Skin of body (tissue), 2 donors: ENCODE measurements around the gene CHCHD6. TPM values are rescaled to one million over a fixed set of nuclear protein-coding genes. Genes with fewer than 3 reads are reported as not detected.

Source experiments
- DNase-seq: peaks from one replicate; lab custom pipeline; 2025; lab: John Stamatoyannopoulos, UW
- total RNA-seq: library from RNA; depleted of rRNA; stranded (reverse); fragments of >200 nt; gene quantifications from one replicate; pipeline ENCODE4 v1.2.3, GENCODE V29; 2014

The CHCHD6 gene, protein sequence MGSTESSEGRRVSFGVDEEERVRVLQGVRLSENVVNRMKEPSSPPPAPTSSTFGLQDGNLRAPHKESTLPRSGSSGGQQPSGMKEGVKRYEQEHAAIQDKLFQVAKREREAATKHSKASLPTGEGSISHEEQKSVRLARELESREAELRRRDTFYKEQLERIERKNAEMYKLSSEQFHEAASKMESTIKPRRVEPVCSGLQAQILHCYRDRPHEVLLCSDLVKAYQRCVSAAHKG
- 8.8 TPM for total RNA-seq

DNA sequence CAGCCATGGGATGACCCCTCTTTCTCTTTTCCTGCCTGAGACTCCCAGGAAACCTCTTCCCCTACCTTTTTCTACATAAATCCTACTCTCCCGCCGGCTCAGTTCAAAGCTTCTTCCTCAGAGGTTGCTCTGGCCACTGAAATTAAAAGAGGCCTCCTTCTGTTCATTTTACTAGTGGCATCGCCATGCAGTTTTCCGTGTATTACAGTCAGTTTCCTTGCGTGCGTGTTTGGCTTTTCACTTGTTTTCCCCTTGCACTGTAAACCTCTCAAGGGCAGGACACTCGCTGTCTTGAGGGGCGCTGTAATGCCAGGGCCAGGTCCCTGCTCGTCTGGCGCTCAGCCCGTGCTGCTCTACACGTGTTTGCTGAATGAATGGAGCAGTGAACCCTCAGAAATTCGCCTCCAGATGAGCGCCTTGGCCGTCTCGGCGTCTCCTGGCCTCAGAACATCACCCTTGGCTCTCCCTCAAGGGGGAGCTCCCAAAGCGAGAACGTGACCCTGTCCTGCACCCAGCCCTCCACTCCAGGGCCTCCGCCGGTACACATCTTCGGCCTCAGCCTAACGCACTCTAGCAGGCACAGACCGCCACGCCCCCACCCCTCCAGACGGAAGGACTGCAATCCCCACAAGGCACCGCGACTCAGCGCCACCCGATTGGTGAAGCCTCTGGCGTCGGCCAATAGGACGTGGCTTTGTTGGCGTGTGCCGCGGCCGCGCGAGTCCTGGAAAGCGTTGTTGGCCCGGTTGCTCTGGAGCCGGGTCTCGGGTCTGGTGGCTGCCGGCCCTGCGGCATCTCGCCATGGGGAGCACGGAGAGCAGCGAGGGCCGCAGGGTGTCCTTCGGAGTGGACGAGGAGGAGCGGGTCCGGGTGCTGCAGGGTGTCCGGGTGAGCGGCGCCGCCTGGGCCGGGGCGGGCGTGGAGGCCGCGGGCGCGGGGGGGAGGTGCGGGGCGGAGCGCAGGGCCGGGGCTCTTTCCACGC is at the start of gene CHCHD6:
Gene CHCHD6, plus strand, starts transcription at position 729 of the 982 bp plus-strand sequence. Its CDS starts 73 bp downstream, at position 802.
- DNase-seq: peak; percentile 93

DNA sequence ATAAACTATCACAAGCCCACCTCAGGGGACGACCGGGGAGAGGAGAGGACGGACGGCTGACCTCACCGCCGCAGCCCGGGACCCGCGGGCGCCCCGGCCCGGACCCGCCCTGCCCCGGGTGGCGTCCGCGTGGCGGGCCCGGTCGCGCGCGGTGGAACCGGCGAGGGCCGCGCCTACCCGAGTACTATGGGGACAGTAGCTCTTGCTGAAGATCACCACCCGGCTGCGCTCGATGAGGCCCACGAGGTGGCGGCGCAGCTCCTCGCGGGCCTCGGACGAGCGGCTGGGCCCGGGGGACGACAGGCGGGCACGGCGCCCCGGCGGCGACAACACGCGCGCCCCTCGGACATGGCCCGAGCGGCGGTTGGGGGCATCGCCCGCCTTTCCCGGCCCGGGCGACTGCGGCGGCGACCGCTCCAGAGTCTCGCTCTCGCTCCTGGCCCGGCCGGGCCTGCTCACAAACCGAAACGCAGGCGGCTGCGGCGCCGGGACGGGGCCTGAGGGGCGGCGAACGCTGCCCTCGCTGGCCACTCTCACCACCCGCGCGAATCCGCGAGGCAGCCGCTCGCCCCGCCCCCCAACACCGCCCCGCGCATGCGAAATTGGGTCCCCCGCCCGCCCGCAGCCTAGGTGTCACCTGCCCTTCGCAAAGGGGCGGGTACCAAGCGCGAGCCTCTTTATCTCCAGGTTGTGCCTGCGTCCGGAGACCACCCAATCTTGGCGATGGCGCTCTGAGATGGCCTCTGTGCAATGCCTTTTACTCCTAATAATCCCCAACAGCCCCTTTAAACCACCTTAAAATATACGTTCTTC is 49.3 kb upstream of the CHCHD6 start, which contains the start of gene TXNRD3:
Gene TXNRD3, minus strand, starts transcription at position 554 of the 813 bp plus-strand sequence.
- no peak for DNase-seq

DNA sequence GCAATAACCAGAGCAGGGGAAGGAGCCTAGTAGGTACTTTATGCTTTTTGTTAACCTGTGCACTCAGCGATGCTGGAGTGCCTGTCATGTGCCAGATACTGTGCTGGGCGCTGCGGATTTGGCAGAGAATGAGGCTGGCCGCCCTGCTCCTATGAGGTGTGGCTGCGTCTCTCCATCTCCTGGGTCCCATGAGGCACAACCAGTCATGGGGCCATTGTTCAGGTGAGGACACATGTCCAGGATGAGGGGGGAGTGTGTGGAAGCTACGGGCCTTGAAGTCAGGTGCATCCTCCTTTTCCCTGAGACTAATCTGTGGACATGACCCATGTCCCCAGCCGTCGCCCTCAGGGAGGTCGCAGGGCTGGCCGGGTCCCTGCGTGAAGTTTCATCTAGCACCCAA is 48.2 kb upstream of the CHCHD6 start:
- no peak for DNase-seq

DNA sequence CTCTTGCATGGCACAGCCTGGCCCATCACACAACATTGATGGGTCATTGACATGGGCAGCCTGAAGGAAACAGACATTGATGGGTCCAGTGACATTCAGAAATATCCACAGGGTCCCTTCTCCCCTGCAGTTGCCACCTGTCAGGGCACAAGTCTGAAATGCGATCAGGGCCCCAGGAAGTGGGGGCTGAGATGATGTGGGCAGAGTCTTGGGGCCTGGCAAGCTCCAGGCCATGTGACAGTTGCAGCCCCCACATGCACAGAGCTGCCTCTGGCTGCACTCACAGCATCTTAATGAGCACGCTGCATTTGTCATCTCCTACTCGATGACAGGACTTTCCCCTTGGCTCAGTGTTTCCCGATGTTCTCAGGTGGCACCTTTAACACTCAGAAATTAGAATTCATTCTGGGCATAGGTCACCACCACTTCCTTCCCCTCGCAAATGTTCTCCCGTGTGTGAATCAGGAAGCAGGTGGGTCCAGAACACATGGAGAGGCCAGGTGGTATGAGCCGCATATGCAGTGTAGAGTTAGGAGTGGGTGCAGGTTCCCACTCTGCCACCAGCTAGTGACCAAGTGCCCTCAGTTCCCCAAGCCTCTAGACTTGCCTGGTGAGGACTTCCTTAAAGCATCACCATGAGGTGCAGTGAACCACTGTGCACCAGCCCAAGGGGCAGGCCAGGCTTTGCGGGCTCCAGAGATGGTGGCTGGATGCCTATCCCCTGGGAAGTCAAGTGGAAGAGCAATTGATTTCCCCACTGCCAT is 47.5 kb upstream of the CHCHD6 start:
- DNase-seq: no peak

DNA sequence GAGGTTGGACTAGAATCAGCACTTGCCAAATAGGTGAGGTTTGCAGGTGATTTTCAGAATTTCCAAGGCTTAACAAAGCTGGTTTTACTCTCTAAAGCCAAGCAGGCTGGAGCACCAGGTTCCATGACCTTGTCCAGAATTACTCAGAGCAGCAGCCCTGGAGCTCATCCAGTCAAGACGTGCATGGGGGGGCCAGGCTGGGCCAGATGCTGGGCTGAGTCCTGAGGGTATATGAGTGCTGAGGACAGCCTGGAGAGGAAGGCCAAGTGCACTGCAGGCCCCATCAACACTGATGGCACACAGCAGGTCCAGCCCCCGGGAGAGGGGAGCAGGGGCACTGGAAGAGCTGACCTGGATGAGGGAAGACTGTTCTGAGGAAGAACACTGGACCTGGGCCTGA is 46.1 kb upstream of the CHCHD6 start:
- DNase-seq: no peak

DNA sequence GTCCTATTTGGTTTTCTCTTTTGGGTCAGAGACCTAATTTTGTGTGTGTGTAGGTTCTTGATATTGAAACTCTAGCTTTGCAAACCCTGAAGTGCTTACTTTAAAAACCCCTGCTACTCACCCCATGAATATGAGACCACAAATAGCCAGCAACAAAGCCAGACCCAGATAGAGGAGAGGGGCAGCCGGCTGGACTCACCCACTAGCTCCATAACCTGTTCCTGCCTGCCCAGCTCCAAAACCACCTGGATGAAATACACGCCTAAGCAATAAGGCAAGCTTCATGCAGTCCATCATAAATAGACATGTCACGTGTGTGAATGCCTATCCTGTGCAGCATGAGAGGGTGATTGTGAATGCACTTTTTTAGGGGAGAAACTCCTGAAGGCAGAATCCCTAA is 45.5 kb upstream of the CHCHD6 start:
- DNase-seq: no peak

DNA sequence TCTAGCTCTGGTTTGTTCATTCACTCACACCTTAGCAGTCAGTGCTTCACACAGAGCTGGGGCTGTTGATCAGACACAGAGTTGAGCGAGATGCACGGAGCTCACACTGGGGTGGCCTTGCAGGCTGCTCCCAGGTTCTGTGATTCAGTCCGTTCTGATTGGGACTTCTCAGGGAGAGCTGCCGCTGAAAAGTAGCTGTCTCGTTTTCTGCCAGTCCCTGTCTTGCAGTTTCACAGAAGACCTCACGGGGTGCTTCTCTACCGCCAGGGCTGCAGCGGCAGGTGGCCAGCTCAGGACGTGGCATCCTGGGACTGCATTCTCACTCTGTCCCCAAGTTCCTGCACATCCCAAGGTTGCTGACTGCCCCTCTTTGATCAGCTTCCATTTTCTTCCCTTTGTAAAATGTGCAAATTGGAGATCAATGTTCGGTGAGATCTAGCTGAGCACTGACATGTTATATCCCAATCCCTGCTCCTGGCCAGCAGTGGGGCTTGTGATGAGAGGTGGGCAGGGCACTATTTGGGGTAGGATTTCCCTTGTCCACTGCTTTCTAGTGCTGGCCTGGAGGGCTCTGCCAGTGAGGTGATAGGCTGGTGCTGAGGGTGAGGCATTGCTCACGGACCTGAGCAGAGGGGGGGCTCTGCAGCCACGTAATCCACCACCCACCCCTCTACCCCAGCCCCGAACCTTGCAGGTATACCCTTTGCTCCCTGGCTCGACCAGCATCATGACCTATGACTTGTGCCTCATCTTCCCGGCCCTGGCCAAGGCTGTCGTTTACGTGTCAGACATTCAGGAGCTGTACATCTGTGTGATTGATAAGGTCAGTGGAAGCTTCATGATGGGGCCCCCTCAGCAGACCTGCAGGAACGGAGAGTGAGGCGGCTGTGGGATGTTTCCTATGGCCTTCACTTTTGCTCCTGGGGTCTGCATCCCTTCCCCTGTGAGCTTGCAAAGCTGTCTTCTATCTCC is 43.8 kb upstream of the CHCHD6 start:
- no peak for DNase-seq

DNA sequence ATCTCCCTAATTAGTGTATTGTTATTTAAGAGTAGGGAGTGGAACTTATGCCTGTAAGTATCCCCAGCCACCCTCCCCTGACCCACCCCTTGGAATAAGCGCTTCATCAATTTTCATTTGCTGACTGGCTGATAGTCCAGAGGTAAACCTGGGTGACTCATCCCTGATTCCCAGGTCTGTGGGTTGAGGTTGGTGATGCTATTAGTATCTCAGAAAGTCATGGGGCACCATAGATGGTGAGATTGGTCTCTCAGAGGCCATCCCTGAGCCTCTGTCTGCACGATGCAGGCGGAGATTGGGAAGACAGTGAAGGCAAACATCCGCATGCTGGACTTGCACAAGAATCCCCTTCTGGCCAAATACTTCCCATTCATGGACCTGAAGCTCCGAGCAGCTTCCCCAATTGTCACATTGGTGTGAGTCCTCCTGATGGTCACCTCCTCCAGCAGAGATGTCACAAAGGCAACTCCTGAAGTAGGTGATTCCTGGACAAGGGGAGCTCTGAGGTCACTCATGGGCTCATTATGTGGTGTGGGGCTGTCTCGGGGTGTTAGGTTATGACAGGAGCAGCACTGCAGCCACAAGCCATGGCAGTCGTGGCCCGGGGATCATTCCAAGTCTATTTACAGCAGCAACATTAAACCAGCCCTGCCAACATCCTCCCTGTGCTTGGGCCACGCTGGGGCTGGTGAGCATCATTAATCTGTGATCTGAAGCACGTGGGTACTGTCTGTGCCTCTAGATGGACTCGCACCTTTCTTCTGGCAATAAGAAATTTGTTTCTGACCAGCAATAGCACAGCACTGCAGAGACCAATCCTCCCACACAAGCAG is 42.3 kb upstream of the CHCHD6 start:
- no peak for DNase-seq

DNA sequence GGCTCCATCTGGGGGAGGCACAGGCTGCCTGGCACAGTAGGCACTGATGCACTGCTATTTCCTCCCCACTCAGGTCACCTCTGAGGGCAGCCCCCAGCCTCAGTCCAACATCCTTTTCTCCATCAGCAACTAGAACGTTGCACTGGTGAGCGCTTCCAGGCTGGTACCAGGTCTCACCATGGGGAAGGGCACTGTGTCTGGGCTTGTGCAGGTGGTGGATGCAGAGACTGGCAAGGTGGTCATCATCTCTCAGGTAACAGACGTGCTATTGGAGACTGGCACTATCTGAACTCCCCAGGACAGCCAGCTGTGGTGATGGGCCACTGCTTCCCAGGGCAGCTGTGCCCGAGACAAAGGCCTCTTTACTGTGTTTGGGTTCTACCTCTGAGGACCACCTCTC is 40.8 kb upstream of the CHCHD6 start:
- no peak for DNase-seq

DNA sequence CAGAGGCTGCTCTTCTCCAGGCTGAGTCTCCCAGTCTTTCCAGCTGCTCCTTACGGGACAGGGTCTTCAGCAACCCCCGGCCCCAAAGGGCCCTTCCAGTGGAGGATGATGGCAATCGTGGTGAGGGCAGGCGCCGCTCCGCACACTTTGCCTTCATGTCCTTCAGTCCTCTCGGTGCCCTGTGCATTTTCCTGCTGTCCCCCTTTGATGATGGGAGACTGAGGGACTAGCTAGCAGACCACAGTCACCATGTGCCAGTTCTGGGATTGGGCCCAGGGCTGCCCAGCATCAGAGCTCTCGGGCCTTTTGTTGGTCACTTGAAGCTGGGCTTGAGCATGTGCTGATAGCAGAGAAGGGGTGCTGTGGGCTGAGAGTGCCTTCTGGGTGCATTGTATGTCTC is 40.3 kb upstream of the CHCHD6 start:
- DNase-seq: no peak

DNA sequence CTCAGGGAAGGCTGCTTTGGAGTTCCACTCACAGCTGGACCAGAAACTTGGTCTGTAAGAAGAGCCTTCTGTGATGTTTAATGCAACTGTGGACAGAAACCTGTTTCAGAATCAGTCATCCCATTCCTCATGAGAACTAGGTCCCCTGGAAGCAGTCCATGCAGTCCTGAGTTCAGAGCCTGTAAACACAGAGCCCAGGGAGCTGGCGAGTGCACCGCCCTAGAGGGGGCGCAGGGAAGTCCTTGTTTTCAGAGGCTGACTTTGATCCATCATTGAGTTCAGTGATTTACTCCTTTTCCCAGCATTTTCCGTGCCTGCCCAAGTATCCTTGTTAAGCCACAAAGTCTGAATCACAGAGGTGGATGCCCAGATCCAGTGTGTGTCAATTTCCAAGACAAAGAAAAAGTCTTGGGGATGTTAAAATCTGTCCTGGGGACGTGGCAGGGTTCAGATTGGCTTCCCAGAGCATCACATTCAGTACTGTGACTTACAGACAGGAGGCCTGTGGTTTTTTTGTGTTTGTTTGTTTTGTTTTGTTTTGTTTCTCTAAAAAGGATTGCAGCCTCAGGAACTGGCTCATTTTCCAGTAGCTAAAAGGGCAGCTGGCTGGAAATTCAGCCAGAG is 39.3 kb upstream of the CHCHD6 start:
- no peak for DNase-seq

DNA sequence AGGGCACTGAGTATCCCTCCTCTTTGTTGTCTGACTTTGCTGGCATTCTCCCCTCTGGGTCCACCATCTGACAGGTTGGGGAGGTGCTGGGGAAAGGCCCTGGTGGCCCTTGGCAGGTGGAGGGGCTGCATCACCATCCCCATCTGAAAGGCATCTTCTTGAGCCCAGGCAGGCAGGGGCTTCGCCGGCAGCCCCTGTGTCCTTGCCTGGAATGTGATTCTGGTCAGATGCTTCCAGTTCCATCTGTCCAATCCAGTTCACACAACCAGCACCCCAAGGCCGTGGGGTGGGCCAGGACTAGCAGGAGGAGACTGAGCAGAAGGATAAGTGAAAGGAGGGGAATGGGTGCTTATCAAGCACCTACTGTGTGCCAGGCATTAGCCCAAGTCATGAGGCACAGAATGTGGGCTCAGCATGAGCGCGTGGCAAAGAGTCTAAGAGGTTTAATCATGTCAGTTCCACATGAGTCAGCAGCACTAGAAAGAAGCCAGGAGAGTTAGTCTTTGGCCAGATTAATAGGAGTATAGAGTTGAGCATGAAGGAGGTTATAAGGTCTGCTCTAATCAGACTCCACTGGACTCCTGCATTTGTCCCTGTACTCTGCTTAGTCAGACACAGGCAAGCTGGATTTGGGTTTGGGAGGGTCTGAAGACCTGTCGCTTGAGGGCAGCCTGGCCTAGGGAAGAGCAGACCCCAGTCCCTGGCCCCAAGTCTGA is 38.7 kb upstream of the CHCHD6 start:
- no peak for DNase-seq

DNA sequence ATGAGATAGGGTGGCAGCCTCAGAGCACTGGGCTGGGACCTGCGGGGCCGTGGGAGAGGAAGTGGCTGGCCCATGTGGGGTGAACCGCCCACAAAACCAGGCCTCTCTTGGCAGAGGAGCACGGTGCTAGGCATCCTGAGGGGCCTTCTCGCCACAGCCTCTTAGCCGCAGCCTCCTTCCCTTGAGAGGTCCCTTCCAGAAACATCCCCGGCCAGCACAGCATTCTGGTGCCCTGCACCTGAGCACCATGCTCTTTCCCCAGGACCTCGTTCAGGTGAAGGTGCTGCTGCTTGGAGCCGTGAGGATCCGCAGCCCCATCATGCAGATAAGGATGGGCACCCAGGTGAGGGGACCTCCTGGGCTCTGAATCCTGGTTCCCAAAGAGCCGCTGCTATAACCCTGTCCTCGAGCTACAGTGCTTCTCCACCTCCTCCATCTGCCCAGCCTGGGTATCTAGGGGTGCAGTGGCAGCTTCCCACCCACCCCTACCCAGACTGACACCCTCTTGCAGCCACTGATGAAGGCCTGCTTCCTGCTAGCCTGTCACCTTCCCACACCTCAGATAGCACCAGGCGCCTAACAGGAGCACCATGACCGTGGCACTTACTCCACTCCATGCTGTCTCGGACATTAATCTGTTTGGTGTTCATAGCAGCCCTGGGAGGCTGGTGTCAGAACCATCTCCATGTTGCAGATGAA is 37.9 kb upstream of the CHCHD6 start:
- no peak for DNase-seq

DNA sequence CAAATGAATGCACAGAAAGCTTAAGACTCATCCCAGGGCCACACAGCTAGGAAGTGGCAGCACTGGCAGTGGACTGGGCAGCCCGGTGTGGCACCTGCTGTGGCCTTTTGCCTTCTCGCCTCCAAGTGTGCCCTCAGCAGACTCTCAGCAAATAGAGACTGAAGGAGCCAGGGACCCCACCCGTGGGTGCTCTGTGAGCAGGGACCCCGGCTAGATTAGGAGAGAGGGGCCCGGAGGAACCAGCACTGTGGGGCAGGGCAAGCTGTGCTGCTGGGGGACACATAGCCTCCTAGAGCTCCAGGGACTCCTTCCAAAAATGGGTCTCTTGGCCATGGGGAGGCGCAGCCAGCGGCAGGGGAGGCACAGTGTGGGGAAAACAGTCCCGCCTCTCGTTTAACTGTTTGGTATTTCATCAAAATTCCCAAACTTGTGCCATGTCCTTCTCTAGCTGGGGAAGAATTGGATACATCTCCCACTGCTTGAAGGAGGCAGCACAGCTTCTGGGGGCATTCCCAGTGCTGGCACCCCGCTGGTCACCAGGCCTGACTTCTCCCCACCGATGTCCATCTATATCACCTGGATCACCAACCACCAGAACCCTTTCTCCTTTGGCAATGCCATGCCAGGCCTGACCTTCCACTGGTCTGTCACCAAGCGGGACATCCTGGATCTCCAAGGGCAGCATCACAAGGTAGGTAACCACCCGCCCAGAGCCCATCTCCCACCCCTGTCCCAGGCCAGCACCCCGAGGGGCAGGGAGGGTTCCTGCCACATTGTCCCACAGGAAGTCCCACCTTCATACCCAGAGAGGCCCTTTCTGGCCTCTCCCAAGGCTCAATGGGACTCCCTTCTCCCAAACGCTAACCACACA is 37.1 kb upstream of the CHCHD6 start:
- DNase-seq: no peak

DNA sequence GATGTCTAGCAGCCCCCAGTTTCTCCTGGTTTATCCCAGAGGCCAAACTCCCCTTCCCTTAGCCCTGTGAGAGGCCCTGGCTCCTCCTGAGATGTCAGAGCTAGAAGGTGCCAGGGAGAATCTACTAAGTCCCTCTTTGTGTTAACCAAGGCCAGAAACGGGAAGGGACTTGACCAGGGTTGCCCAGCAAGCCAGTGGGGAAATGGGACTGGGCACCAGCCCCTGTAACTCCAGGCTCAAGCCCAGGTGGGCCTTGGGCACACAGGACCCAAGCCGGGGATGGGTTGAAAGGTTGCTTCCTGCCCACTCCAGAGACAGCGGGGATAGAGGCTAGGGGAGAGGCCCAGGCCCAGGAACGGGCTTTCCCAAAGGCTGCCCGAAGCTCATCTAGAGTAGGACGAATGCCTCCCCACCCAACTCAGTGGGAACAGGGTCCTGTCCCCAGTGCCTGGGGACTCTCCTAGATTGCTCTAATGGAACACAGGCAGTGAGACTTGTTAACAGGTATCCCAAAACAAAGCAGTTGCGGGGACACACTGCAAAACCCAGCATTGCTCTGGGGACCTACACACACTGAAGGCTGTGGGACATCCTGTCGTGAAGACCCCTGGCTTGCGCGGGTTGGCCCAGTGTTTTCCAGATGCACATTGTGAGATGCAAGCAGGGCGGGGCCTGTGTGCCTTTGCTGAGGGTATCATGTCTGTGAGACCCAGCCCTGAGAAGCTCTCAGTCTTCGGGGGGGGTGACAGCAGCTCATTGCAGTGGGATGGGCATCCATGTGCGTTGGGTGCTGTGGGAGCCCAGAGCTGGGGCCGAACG is 36.2 kb upstream of the CHCHD6 start:
- no peak for DNase-seq
